GM12874 (cell line): ENCODE data around the gene ZNF341.

Experiments used
- CTCF ChIP-seq: IDR thresholded peaks from 2 replicates; pipeline ENCODE4 v1.5.1; 2011; ENCODE audit warnings: low read depth, mild to moderate bottlenecking, control low read depth, low read length, moderate library complexity; ENCODE audit not compliant: insufficient read depth

ZNF341 gene

DNA sequence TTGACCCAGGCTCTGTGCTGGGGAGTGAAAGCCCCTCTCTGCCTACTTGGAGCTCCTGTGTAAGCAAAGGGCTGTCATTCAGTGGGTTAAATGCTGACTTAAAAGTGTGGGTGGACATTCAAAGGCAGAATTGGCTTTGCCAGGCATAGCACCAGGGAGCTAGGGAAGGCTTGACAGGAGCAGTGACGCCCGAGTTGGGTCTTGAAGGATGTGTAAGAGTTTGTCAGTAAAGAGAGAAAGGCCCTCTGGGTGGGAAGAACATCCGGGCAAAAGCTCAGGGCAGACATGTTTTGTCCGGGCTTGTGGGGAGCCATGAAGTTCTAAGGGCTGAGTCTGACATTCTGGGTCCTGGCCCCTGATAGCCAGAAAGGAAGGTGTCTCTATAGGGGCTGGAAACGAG lies 51.5 kb downstream of the ZNF341 start:
- no peak for TF ChIP-seq CTCF

DNA sequence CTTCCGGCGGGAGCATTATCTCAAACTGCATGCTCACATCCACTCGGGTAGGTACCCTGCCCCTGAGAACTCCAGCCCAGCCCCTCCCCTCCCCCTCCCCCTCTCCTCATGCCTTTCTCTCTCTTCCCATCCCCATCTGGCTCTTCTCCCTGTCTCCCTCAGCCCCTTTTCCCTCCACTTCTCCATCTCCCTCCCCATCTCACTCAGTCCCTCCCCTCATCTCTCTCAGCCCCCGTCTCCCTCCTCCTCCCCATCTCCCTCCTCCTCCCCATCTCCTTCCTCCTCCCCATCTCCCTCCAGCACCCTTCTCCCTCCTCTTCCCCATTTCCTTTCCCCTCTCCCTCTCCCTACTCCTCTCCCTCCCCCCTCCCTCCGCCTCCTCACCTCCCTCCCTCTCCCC lies 52.0 kb downstream of the ZNF341 start:
- TF ChIP-seq CTCF, result no peak

- no peak for TF ChIP-seq CTCF
Observed at GRCh38 chr20:33784225-33784624, 52.4 kb downstream of the ZNF341 start.

DNA sequence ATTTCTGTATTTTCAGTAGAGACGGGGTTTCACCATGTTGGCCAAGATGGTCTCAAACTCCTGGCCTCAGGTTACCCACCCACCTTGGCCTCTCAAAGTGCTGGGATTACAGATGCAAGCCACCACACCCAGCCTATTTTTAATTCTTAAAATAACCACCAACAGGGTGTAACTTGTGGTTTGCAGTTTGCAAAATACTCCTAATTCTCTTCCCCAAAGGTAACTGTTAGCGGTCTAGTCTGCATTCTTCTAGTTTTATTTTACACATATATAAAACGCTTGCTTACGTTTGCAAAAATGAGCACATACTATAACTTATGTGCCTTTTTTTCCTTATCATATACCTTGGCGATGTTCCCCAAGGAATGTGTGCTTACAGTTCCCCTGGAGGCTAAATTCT lies 53.7 kb downstream of the ZNF341 start:
- no peak for TF ChIP-seq CTCF

- TF ChIP-seq CTCF, result no peak
Observed at GRCh38 chr20:33787253-33787891, 55.6 kb downstream of the ZNF341 start.

- TF ChIP-seq CTCF, result no peak
Observed at GRCh38 chr20:33788351-33789049, 56.7 kb downstream of the ZNF341 start.

DNA sequence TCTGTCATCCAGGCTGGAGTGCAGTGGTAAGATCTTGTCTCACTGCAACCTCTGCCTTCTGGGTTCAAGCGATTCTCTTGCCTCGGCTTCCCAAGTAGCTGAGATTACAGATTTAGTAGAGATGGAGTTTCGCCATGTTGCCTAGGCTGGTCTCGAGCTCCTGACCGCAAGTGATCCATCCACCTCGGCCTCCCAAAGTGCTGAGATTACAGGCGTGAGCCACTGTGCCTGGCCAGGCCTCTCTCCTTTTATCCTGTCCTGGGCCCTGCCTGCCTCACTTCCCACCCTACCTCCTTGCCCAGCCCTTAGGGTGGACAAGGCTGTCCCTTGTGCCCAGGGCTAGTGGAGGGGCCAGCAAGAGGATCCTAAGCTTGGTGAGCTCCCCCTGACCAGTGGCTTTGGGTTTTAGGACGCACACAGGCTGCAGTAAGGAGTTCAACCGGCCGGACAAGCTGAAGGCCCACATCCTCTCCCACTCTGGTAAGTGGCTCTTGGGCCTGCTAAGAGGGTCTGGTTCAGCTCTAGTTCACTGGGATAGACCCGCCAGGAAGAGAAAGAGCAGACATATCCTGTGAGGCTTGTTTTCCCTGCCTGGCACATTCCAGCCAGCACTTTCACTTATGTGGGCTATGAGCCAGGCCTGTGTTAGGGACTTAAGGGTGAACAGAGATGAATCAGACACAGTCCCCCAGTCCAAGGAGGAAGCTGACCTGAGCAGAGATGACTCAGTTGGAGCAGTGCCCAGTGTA lies 57.5 kb downstream of the ZNF341 start:
- no peak for TF ChIP-seq CTCF
